ENCODE results near the gene LYSMD2. TPM values are rescaled to one million over a fixed set of nuclear protein-coding genes. Genes with fewer than 3 reads are reported as not detected.

The LYSMD2 gene
- total RNA-seq, 6 experiments from 2014 or later = 10.0 to 16.5 (median 12.7) TPM

GRCh38 chr15:51706926-51707608 is 30.4 kb downstream of the LYSMD2 start:
- Mint-ChIP-seq H3K27ac (no peak overlapping the region), H3K36me3 (ENCODE audit: low read depth) (no peaks in the 10 kb centered on the region), H3K4me1 (ENCODE audit: low read depth) (no peaks in the 10 kb centered on the region), H3K9me3 (no peaks in the 10 kb centered on the region), H3K27me3 (ENCODE audit: insufficient read depth) (peaks cover 9% of the 10 kb centered on the region), H3K4me3 (no peak overlapping the region)
- TF ChIP-seq CTCF (IDR thresholded peaks at IDR 0.05) = no peak
- no peak for DNase-seq

- Mint-ChIP-seq H3K27me3 (ENCODE audit: insufficient read depth) (peaks cover 9% of the 10 kb centered on the region), H3K36me3 (ENCODE audit: low read depth) (no peaks in the 10 kb centered on the region), H3K27ac (no peak overlapping the region), H3K4me1 (ENCODE audit: low read depth) (no peaks in the 10 kb centered on the region), H3K9me3 (no peaks in the 10 kb centered on the region), H3K4me3 (no peak overlapping the region)
- no peak for TF ChIP-seq CTCF (IDR thresholded peaks at IDR 0.05)
- no peak for DNase-seq
Observed at GRCh38 chr15:51706291-51706690, 31.2 kb downstream of the LYSMD2 start.

- H3K36me3 Mint-ChIP-seq (ENCODE audit: low read depth) = no peaks in the 10 kb centered on the region
- no peak overlapping the region for H3K4me3 Mint-ChIP-seq
- no peak overlapping the region for H3K27ac Mint-ChIP-seq
- no peak for TF ChIP-seq CTCF (IDR thresholded peaks at IDR 0.05)
- H3K4me1 Mint-ChIP-seq (ENCODE audit: low read depth) = no peaks in the 10 kb centered on the region
- no peaks in the 10 kb centered on the region for H3K9me3 Mint-ChIP-seq
- H3K27me3 Mint-ChIP-seq (ENCODE audit: insufficient read depth) = peaks cover 19% of the 10 kb centered on the region
- no peak for DNase-seq
Observed at GRCh38 chr15:51702710-51703109, 34.7 kb downstream of the LYSMD2 start.

GRCh38 chr15:51699373-51699772 is 38.1 kb downstream of the LYSMD2 start:
- H3K4me1 Mint-ChIP-seq (ENCODE audit: low read depth) = no peaks in the 10 kb centered on the region
- TF ChIP-seq CTCF (IDR thresholded peaks at IDR 0.05) = no peak
- H3K9me3 Mint-ChIP-seq = no peaks in the 10 kb centered on the region
- no peak overlapping the region for H3K4me3 Mint-ChIP-seq
- no peak for DNase-seq
- peaks cover 20% of the 10 kb centered on the region for H3K27me3 Mint-ChIP-seq (ENCODE audit: insufficient read depth)
- no peaks in the 10 kb centered on the region for H3K36me3 Mint-ChIP-seq (ENCODE audit: low read depth)
- no peak overlapping the region for H3K27ac Mint-ChIP-seq

GRCh38 chr15:51697163-51697562 is 40.3 kb downstream of the LYSMD2 start:
- no peak for TF ChIP-seq CTCF (IDR thresholded peaks at IDR 0.05)
- Mint-ChIP-seq H3K27ac (no peak overlapping the region), H3K36me3 (ENCODE audit: low read depth) (no peaks in the 10 kb centered on the region), H3K27me3 (ENCODE audit: insufficient read depth) (peaks cover 30% of the 10 kb centered on the region), H3K4me3 (no peak overlapping the region), H3K4me1 (ENCODE audit: low read depth) (no peaks in the 10 kb centered on the region), H3K9me3 (no peaks in the 10 kb centered on the region)
- no peak for DNase-seq
